ENCODE results near the gene LHX4.

LHX4 gene

DNA sequence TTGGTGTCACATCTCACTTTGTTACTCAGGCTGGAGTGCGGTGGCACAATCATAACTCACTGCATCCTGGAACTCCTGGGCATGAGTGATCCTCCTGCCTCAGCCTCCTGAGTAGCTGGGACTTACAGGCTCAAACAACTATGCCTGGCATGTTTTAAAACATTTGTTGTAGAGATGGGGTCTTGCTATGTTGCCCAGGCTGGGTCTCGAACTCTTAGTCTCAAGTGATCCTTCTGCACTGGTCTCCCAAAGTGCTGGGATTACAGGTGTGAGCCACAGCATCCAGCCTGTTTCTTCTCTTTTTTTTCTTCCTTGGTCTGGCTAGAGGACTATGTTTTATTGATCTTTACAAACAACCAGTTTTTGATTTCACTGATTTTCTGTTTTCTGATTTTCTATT, 64.6 kb downstream of the LHX4 start:
- H3K4me1 Mint-ChIP-seq (ENCODE audit: low read depth in 2 of 2), result peaks cover 0 to 5% of the 10 kb centered on the region in 2 donors
- no peaks in the 10 kb centered on the region for H3K36me3 Mint-ChIP-seq (ENCODE audit: insufficient read depth)
- ATAC-seq (replicated peaks) (no peak), DNase-seq (no peak)
- H3K27ac Mint-ChIP-seq, result no peak overlapping the region
- no peaks in the 10 kb centered on the region for H3K27me3 Mint-ChIP-seq
- no peaks in the 10 kb centered on the region for H3K9me3 Mint-ChIP-seq
- no peak overlapping the region for H3K4me3 Mint-ChIP-seq

DNA sequence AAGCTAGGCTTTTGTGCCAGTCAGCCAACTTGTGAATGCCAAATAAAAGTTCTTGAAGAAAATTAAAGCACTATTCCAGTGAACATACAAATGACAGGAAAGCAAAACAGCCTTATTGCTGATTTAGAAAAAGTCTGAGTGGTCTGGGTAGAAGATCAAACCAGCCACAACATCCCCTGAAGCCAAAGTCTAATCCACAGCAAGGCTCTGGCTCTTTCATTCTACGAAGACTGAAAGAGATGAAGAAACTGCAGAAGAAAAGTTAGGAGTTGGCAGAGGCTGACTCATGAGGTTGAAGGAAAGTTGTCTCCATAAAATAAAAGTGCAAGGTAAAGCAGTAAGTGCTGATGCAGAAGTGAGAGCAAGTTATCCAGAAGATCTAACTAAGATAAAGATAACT, 65.9 kb downstream of the LHX4 start:
- no peak overlapping the region for H3K4me3 Mint-ChIP-seq
- ATAC-seq (replicated peaks) (no peak), DNase-seq (no peak)
- no peaks in the 10 kb centered on the region for H3K36me3 Mint-ChIP-seq (ENCODE audit: insufficient read depth)
- H3K27me3 Mint-ChIP-seq, result no peaks in the 10 kb centered on the region
- peaks cover 0 to 5% of the 10 kb centered on the region in 2 donors for H3K4me1 Mint-ChIP-seq (ENCODE audit: low read depth in 2 of 2)
- H3K27ac Mint-ChIP-seq, result no peak overlapping the region
- no peaks in the 10 kb centered on the region for H3K9me3 Mint-ChIP-seq

DNA sequence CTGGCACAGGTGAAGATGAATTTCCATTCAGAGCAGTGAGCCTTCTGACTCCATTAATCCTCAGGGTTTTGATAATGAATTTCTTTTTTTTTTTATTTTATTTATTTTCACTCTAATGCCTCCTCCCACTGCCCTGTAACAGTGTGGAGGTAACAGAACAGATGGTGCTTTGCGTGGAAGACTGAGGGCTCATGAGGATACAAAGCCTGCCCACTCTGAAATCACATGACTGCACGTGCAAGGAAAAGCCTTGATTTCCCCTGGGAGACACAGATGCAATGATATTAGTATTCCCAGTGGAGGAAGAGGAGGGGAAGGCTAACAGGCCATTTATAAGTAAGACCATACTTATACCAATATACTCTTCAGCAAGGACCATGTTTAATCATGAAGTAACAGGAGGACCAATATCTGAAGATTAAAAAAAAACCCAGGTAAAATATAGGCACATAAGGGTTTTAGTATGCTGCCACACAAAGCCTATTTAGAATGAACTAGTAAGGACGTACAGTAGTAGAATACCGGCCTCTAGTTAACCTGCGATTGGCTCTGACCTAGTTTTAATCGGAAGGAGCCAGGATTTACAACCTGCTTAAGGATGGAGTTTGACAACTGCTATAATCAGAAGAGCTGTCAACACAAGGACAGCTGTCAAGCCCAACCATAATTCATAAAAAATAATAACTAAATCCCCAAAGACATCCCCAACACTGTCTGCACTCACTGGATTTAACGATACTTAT, 69.6 kb downstream of the LHX4 start:
- no peak overlapping the region for H3K4me3 Mint-ChIP-seq

DNA sequence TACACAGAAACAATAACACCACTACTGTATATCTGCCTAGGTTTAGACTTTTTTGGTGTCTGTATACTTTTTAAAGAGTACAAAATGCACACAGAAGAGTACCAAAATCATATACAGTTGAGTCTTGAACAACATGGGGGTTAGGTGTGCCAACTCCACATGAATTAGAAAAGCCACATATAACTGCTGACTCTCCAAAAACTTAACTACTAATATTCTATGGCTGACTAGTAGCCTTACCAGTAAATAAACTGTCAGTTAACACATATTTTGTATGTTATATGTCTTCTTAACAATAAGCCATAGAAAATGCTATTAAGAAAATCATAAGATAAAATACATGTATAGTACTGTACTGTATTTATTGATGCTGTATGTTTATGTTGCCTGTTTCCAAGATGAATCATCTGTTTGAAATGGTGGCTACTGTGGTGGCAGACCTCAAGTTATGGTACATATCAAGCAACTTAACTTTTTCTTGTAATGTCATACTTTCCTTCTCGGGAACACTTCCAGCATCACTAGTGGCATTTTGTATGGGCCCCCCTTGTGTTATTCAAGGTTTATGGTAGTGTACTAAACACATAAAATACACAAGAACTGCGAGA, 71.2 kb downstream of the LHX4 start:
- Mint-ChIP-seq H3K9me3 (peaks cover 0 to 1% of the 10 kb centered on the region in 2 donors), H3K4me1 (ENCODE audit: low read depth in 2 of 2) (peaks cover 0 to 5% of the 10 kb centered on the region in 2 donors), H3K4me3 (no peak overlapping the region), H3K27ac (no peak overlapping the region), H3K27me3 (no peaks in the 10 kb centered on the region), H3K36me3 (ENCODE audit: insufficient read depth) (no peaks in the 10 kb centered on the region)
- ATAC-seq (replicated peaks), result no peak
- DNase-seq, result no peak

More for the DNA sequence above, 69.6 kb downstream of the LHX4 start:
- DNase-seq (no peak), ATAC-seq (replicated peaks) (no peak)
- Mint-ChIP-seq H3K27ac (no peak overlapping the region), H3K27me3 (no peaks in the 10 kb centered on the region), H3K36me3 (ENCODE audit: insufficient read depth) (no peaks in the 10 kb centered on the region), H3K4me1 (ENCODE audit: low read depth in 2 of 2) (peaks cover 0 to 5% of the 10 kb centered on the region in 2 donors), H3K9me3 (no peaks in the 10 kb centered on the region)

DNA sequence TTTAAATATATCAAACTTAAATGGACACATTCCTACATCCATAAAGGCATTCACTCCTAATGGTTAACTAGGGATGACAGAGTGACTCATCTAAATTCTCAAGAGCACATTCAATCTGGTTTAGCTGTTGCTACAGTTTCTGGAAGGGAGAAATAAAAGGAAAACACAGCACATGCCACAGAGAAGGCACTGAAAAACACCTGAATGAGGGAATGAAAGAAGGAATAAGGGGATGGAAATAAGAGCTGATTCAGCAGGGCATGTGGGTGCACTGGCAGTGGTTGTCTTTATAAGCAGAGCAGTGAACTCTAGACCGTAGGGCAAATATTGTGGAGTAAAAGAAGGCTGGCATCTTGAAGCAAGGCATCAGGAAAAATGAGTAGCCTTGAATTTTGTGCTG, 79.3 kb downstream of the LHX4 start:
- H3K9me3 Mint-ChIP-seq, result peaks cover 0 to 4% of the 10 kb centered on the region in 2 donors
- peaks cover 0 to 6% of the 10 kb centered on the region in 2 donors for H3K4me1 Mint-ChIP-seq (ENCODE audit: low read depth in 2 of 2)
- DNase-seq, result no peak

DNA sequence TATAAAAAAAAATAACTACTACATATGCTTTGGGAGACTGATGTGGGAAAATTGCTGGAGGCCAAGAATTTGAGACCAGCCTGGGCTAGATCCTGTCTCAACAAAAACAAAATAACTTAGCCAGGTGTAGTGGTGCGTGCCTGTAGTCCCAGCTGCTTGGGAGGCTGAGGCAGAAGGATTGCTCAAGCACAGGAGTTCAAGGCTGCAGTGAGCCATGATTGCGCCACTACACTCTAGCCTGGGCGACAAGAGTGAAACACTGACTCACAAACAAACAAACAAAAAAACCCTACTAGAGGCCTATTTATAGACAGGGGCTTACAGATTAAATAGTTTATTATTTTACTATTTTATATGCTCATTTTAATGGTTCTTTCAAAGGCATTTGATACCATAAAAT, 80.0 kb downstream of the LHX4 start:
- H3K4me3 Mint-ChIP-seq, result no peak overlapping the region
- ATAC-seq (replicated peaks), result no peak
- H3K36me3 Mint-ChIP-seq (ENCODE audit: insufficient read depth), result peaks cover 7% of the 10 kb centered on the region
- H3K4me1 Mint-ChIP-seq (ENCODE audit: low read depth in 2 of 2), result peaks cover 0 to 6% of the 10 kb centered on the region in 2 donors
- H3K27ac Mint-ChIP-seq, result no peak overlapping the region
- H3K27me3 Mint-ChIP-seq, result no peaks in the 10 kb centered on the region
- no peak for DNase-seq
- H3K9me3 Mint-ChIP-seq, result peaks cover 0 to 4% of the 10 kb centered on the region in 2 donors

More for the DNA sequence above, 79.3 kb downstream of the LHX4 start:
- H3K4me3 Mint-ChIP-seq, result no peak overlapping the region
- H3K27me3 Mint-ChIP-seq, result no peaks in the 10 kb centered on the region
- no peak overlapping the region for H3K27ac Mint-ChIP-seq
- peaks cover 6% of the 10 kb centered on the region for H3K36me3 Mint-ChIP-seq (ENCODE audit: insufficient read depth)
- ATAC-seq (replicated peaks), result no peak

DNA sequence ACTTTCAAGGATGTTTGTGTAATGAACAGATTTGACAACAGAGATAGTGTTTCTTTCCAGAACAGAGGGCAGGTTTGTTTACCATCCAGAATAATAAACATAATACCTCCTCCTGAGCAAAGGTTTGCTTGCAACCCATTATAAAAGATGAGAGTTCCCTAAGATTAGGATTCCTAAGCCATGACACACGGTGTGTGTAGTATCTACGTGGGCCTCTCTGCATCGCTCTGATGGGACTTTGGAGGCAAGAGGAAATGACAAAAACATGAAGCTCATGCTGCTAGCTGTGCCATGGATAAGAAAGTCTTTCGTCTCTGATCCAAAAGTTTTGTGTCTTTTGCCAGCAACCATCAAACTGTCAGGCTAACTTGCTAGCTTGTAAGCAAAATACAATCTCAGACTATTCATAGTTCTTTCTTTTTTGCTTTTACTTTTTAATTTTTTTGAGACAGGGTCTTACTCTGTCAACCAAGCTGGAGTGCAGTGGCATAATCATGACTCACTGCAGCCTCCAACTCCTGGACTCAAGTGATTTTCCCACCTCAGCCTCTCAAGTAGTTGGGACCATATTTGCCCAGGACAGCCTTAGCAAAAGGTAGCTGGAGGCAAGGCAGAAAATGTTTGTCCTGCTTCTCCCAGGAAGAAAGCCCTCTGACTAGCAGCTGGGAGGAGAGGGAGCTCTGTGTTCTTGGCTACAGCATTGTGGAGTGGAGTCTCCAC, 81.1 kb downstream of the LHX4 start:
- Mint-ChIP-seq H3K36me3 (ENCODE audit: insufficient read depth) (peaks cover 7% of the 10 kb centered on the region), H3K9me3 (peaks cover 0 to 3% of the 10 kb centered on the region in 2 donors), H3K27me3 (no peaks in the 10 kb centered on the region), H3K4me3 (no peak overlapping the region), H3K4me1 (ENCODE audit: low read depth in 2 of 2) (peaks cover 0 to 6% of the 10 kb centered on the region in 2 donors), H3K27ac (no peak overlapping the region)
- ATAC-seq (replicated peaks), result no peak
- no peak for DNase-seq

DNA sequence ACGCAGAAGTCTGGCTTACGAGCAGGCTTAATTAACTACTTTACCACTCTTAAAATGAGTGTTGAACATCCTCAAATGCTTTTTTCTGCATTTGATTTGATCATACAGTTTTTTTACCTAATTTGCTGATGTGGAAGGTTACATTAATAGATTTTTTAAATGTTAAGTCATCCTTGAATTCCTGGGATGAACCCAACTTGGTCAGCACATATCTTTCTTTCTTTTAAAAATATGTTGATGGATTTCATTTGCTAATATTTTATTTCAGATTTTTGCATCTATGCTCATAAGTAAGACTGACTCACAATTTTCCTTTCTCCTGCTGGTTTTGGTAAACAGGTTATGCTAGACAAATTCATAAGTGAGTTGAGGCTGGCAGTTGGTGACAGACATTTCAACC, 82.9 kb downstream of the LHX4 start:
- H3K36me3 Mint-ChIP-seq (ENCODE audit: insufficient read depth), result peaks cover 7% of the 10 kb centered on the region
- DNase-seq, result no peak

DNA sequence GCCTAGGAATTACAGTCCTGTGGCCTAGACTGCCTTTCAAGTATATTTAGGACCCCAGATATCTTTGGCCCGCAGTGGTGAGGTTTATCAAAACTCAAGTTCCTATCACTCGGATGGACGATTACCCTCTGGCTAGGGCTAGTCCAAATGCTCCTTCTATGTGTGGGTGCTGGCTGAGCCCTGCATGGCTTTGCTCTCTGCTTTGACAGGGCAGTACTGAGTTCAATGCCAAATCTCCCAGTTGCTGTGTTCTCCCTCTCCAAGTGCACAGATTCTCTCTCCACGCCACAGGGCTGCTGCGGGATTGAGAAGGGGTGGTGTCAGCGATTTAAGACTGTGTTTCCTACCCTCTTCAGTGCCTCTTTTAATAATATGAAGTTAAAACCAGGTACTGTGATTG, 97.0 kb downstream of the LHX4 start:
- Mint-ChIP-seq H3K9me3 (peaks cover 4 to 35% of the 10 kb centered on the region in 2 donors), H3K36me3 (ENCODE audit: insufficient read depth) (no peaks in the 10 kb centered on the region), H3K27ac (no peak overlapping the region), H3K27me3 (no peaks in the 10 kb centered on the region), H3K4me1 (ENCODE audit: low read depth in 2 of 2) (peaks cover 3 to 7% of the 10 kb centered on the region in 2 donors), H3K4me3 (no peak overlapping the region)
- ATAC-seq (replicated peaks) (no peak), DNase-seq (no peak)

More for the DNA sequence above, 82.9 kb downstream of the LHX4 start:
- Mint-ChIP-seq H3K27ac (no peak overlapping the region), H3K4me1 (ENCODE audit: low read depth in 2 of 2) (peaks cover 0 to 5% of the 10 kb centered on the region in 2 donors), H3K4me3 (no peak overlapping the region), H3K27me3 (no peaks in the 10 kb centered on the region), H3K9me3 (no peaks in the 10 kb centered on the region)
- ATAC-seq (replicated peaks), result no peak

Measured in effector memory CD8-positive, alpha-beta T cell (primary cell).